HG02642 (cell line): ENCODE measurements around the gene RSPO1.
"Not testable (repeated sequence)": the region's sequence is repeated elsewhere in the genome, so short reads cannot be mapped to it uniquely, and the experiment has no call there.

Source experiments
- ATAC-seq: cut with Tn5 transposase; IDR thresholded peaks from one replicate; pipeline ENCODE4 v1.9.1; 2021; ENCODE audit warnings: mild to moderate bottlenecking; ENCODE audit not compliant: unreplicated experiment, poor library complexity

RSPO1 gene, protein sequence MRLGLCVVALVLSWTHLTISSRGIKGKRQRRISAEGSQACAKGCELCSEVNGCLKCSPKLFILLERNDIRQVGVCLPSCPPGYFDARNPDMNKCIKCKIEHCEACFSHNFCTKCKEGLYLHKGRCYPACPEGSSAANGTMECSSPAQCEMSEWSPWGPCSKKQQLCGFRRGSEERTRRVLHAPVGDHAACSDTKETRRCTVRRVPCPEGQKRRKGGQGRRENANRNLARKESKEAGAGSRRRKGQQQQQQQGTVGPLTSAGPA

DNA sequence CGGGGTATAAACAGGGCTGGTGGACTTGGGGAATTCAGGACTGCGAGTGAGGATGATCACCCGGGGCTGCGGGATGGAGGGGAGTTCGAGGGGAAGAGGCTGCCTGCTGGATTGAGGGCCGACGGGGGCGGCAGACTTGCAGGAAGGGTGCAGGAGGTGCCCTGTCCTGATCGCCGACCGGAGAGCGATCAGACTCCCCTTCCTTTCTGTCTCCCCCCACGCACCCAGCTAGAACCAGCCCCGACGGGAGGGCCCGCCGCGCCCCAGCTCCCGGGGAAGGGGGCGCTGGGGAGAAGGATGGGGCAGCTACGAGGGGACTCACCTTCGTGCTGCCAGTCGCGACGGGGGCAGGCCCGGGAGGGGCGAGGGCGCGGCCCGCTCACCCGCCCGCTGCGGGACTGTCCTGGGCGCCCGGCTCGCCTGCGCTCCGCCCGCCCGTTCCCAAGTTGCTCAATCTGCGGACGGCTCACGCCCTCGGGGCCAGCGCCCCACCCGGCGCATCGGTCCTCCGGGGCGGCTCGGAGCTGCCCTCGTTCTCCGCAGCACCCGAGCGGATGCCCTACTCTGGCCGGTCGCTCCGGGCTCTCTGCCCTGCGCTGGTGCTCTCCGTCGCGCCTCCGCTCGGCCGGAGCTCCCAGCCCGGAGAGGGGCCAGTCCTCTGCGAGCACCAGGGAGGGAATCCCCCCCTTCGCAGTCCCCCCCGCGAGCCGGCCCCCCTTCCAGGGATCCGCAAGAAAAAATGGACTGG, at the start of gene RSPO1:
Gene RSPO1 (minus strand): TSS at position 649 of the 748 bp plus-strand sequence. CDS start 5,231 bp downstream, outside the sequence.
- ATAC-seq = no peak

GRCh38 chr1:37684182-37684581, 49.5 kb upstream of the RSPO1 start:
- ATAC-seq = not testable (repeated sequence)

DNA sequence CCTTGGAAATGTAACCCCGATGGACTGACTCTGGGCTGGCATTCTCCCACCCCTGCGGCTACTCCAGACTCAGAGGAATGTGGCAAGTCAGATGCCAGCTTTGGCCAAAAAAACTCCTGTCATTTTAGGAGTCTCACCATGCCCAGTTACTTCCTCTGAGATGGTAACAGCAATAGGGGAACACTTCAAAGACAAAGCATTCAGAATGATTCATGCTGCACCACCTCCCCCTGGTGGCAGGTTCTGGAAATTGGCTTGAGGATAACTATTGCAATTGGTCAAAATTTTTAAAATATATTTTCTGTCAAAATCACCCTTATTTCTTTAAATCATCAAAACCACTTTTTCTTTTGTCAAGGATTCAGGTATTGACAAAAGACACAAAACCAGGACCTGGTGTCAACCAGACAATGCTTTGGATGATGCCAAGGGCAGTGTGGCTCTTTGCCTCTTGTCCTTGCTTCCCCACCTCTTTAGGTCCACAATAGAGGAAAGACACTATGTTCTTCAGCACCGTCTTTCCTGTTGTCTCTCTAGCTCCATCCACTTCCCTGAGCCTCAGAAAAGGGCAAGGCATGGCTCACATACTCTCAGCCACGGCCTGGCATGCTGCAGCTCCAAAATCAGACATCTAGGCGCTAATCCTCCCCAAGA, 47.8 kb upstream of the RSPO1 start:
- ATAC-seq = no peak

- ATAC-seq = no peak
Measured at GRCh38 chr1:37680933-37681332, 46.2 kb upstream of the RSPO1 start.

DNA sequence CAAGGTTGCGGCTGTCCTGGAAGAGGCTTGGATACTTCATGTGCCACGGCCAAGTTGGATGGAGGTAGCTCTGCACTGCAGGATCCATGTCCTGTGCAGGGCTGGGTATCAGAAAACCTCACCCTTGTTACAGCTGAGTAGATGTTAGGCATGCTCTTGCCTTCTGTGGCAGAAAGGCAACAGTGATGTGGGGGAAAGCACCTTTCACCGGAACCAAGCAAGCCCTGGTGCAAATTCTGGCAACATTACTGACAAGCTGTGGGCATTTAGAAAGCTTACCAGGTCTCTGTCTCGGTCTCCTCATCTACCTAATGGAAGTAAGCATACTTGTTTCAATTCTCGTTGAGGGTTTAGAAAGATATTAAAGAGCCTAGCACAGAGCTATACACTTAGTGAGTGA, 43.1 kb upstream of the RSPO1 start:
- ATAC-seq = no peak

GRCh38 chr1:37677143-37677439, 42.4 kb upstream of the RSPO1 start:
- no peak for ATAC-seq

GRCh38 chr1:37676281-37677142, 41.8 kb upstream of the RSPO1 start:
- peak; percentile 52 for ATAC-seq

DNA sequence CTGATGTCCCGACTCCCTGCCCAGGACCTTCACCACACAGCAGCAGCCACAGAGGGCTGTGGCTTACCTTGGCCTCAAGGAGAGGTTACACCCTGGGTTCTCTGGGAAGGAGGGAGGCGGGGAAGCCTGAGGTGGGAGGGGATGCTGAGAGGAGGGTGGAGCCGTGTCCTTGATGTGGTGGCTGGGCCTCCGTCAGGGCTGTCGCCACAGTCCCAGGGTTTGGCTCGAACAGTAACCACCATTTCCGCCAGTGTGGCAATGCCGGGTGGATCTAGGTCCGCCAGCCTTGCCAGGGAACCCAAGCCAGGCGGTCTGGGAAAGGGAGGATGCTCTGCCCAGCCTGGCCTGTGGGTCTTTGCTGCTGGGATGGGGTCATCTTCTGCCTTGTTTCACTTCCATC, 39.2 kb upstream of the RSPO1 start:
- no peak for ATAC-seq

DNA sequence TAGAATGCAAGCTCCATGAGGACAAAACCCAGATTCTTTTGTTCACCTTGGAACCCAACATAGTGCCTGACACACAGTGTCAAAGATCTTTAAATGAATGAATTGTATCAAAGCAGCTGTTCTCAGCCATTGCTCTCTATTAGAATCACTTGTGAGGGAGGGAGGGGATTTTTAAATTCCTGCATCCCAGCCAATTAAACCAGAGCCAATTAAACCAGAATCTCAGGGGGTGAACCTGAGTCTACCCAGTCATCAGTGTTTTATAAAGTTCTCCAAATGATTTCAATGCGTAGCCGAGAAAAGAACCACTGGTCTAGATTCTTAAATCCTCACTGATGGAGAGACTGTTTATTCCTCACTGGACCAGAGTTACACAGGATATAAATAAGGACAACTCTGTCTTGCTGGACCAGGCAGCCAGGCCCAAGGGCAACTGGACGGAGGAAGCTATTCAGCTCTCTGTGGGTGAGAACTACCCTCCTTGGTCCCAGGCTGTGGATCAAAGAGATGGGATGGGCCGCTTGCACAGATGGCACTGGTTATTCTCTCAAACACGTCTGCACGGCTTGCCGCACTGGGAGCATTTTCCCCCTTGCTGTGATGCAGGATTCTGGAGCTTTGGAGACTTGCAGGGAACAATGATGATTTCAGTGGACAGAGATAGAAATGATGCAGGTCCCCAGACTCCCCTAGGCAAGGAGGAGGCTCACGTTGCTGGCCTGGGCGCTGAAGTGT, 37.6 kb upstream of the RSPO1 start:
- no peak for ATAC-seq

DNA sequence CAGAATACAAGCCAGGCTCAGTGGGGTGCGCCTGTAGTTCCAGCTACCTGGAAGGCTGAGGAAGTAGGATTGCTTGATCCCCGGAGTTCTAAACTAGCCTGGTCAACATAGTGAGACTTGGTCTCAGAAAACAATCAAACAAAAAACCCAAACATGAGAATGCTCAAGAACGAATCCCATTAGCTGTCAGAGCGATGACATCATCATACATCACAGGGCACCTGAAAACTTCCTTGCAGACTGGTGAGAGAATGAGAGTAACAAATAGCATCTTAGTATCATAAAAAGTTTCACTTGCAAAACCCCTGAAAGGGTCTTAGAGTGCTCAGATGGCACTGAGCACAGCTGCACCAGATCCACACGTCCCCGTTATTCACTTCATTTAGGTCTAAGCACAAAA, 36.6 kb upstream of the RSPO1 start:
- ATAC-seq = no peak

DNA sequence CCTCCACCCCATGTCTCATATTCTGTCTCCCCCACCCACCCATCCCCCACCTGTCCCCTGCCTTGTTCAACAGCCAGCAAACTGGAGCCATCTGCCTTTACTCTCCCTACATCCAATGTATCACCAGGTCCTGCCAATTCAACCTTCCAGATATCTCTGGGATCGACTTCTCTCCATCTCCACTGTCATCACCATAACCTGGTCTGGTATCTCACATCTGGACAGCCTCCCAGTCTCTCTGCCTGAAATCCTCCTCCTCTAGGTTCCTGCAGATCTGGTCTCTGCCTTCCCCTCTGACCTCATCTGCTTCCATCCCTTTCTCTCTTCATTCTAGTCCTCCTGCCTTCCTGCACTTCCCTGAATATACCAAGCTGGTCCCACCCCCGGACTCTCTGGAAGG, 35.4 kb upstream of the RSPO1 start:
- ATAC-seq = no peak

- ATAC-seq = no peak
Measured at GRCh38 chr1:37667023-37667671, 32.5 kb upstream of the RSPO1 start.

DNA sequence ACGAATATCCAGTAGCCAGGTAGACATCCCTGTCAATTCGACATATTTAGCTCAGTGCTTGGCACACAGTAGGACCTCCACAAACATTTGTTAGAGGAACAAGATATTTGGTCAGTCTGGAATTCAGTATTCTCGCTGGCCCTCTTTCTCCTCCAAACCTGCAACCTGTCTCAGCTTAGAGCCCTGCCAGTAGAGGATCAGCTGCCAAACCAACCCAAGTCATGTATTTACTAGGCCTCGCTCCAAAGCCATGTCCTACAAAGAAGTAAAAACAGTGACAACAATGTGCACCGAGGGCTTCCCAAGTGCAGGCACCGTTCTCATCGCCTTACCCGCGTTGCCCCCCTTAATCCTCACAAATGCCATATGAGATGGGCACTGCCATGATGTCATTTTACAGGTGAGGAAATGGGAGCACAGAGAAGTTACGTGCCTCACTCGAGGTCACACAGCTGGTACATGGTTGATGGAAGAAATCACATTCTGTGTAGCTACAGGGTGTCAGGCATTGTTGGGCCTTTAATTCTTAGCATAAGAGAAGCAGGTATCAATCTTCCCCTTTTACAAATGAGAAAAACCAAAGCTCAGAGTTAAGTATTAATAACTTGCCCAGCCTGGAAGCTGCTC, 31.7 kb upstream of the RSPO1 start:
- no peak for ATAC-seq

DNA sequence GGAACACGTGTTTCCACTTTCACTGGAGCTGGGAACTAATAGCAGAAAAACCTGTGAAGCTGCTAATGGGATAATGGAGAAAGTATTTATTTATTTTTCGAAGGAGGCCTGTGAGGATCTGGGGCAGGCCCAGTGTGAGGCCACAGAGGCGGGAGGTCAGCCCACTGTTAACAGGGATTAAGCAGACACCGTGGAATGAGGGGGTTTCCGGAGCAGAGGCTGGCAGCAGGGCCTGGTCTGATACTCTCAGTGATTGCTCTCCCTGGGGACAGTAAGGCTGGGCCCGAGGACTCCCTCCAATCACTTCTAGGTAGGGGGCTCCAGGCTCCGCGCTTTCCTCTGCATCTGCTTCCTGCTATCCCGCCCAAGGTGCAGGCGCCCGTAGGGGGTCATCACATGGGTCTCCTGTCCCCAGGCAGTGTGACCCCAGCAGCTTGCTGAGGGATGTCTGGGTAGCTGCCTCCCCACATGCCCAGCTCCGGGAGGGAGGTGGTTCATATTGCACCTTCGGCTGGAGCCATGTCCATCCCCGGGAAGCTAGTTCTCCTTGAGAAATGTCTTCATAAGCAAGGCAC, 28.8 kb upstream of the RSPO1 start:
- ATAC-seq = no peak

DNA sequence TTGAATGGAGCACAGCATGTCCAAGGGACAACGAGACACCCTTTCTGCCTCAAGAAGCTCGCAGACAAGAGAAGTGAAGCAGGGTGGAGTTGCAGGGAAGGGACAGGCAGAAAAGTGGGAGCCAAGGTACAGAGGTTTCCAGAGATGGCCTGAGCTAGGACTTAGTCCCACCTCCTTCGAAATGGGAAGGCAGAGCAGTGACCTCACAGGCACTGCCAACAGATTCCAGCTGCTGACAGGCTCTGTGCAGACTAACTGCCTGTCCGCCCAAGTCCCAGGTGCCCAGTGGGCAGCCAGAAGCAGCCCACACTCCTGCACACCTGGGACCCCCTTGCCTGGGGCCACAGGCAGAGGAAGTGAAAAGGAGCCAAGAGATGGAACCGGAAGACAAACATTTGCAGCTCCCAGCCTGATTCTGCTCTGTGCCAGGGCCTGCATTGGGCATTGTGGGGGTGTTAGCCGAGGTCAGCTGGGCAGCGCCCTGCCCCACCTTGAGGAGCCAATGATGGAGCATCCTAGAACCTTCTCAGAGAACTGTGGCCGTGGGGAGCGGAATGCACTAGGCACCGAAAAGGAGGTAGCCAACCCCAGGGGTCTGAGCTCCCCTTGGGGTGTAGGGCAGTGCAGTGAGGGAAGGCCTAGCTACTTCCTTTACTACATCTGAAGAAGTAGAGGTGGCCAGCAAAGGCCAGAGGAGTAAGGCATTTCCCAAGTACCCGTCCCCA, 27.5 kb upstream of the RSPO1 start:
- ATAC-seq = no peak

DNA sequence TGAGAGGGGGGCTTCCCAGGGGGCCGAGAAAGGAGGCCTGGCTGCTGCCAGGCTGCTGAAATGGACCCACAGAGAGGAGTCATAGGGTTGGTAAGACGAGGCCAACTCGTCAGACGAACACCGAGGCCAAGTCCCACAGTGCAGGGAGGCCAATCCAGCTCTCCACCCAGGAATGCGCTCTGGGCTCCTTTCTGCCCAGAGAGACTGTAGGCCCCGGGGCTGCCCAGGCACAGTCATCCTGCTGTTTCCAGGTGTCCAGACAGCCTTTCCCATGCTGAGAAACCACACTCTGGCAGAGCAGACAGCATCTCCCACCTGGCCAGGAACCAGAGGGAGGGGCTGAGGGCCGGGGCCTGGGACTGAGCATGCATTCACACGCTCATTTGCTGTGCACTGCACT, 26.7 kb upstream of the RSPO1 start:
- ATAC-seq = no peak

- no peak for ATAC-seq
Measured at GRCh38 chr1:37660664-37661063, 26.0 kb upstream of the RSPO1 start.

- no peak for ATAC-seq
Measured at GRCh38 chr1:37658486-37658885, 23.8 kb upstream of the RSPO1 start.
